ENCODE measurements around the gene SACS.

SACS gene

DNA sequence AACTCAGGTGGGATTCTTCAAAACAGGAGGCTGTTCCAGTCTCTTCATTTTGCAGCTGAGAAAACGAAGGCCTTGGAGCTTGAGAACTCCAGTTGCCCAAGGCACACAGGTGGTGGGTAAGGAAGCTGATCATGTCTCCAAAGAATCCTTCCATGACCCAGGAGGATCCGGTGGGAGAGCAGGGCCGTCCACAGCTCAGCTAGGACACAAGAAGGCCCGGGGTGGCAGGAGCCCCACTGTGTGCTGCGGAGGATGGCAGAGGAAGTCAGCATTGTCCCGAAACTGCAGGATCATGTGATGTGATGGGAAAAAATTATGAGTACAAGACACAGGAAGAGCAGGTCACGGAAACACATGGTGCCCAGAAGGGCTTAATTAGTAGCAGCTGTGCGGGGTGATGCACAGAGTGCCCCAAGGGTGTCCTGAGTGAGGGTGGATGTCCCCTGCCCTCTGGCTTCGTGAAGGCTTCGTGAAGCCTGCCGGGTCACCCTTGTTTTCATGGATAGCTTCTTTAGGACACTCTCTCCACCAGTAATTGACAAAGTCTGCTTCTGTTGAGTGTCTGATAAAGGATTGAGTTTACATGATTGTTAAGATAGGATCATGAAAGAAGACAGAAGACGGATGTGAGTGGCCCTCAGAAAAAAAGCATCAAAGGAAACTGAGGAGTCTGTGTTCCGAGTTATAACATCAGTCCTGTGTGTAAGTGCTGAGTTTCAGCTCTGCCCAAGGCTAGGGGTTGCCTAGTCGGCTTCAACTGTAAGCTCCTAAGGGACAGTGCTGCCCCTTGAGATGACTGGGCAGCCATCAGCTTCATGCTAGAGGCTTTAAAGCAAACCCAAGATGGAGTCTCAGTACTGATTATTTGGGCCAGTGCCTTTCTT is 33.8 kb upstream of the SACS start:
- peak overlapping the region; percentile 5 for H3K4me3 ChIP-seq (ENCODE audit: low read length)
- no peaks in the 10 kb centered on the region for H3K36me3 ChIP-seq (ENCODE audit: insufficient read depth, low read length)
- peak overlapping the region; percentile 96 for H3K4me2 ChIP-seq (ENCODE audit: low read length)
- peaks cover 22% of the 10 kb centered on the region for H3K4me1 ChIP-seq (ENCODE audit: control insufficient read depth, insufficient read depth, low read length)
- H3K9me3 ChIP-seq (replicated peaks; ENCODE audit: low read length), result no peaks in the 10 kb centered on the region
- H3K9ac ChIP-seq (ENCODE audit: low read depth, low read length), result peak overlapping the region; percentile 82
- no peaks in the 10 kb centered on the region for H3K27me3 ChIP-seq (ENCODE audit: control insufficient read depth, insufficient read depth, low read length)

DNA sequence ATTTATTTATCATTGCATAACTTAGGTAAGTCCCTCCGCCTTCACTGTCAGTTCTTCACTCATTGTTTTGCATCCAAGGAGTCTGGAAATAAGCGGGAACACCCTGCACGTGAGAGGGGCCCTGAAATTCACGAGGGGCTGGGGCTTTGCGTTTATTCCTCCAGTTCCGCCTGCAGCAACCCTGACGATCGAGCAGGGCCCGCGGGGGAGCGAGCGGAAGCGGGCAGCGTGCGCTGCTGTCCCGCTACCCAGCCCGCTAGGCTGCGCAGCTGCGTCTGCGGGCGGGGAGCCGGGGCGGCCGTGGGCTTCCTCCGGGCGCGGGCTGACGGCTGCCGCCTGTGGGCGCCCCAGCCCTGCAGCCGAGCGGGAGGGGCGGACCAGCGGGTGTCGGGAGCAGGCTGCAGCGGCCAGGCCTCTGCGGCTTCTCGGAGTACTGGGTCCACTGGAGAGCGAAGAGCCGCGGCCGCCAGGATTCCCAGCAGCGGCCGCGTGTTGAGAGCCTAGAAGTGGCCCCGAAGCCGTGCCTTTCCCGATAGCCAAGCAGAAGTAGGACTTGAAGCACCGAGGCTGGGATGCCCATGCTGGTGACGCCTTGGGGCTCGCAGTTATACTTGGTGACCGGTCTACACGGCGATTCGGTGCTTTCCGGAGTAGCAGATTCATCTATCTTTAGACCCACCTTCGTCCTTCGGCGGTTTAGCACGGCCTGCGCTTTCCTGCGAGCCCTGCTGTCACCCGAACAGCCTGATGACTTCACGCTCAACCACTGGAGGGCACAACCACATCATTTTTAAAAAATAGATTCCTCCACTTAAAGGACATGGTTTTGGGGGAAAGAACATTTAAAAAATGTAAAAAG is 32.9 kb upstream of the SACS start:
- no peaks in the 10 kb centered on the region for H3K27me3 ChIP-seq (ENCODE audit: control insufficient read depth, insufficient read depth, low read length)
- peak overlapping the region; percentile 82 for H3K9ac ChIP-seq (ENCODE audit: low read depth, low read length)
- peak overlapping the region; percentile 96 for H3K4me2 ChIP-seq (ENCODE audit: low read length)
- peak overlapping the region; percentile 78 for H3K4me3 ChIP-seq (ENCODE audit: low read length)
- peaks cover 22% of the 10 kb centered on the region for H3K4me1 ChIP-seq (ENCODE audit: control insufficient read depth, insufficient read depth, low read length)
- H3K36me3 ChIP-seq (ENCODE audit: insufficient read depth, low read length), result no peaks in the 10 kb centered on the region
- H3K9me3 ChIP-seq (replicated peaks; ENCODE audit: low read length), result no peaks in the 10 kb centered on the region

DNA sequence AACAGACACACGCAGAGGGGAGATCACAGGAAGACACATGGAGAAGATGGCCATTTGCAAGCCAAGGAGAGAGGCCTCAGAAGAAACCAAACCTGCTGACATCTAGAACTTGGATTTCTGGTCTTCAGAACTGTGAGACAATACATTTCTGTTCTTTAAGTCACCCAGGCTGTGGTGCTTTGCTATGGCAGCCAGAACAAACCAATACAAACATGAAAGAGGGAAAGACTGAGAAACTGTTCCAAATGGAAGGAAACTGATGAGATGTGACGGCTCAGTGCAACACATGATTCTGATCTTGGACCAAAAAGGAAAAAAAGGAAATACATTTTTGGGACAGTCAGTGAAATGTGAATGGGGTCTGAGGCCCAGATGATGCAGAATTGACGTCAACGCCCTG is 30.2 kb upstream of the SACS start:
- H3K9ac ChIP-seq (ENCODE audit: low read depth, low read length), result no peak overlapping the region
- no peaks in the 10 kb centered on the region for H3K27me3 ChIP-seq (ENCODE audit: control insufficient read depth, insufficient read depth, low read length)
- H3K4me1 ChIP-seq (ENCODE audit: control insufficient read depth, insufficient read depth, low read length), result peaks cover 17% of the 10 kb centered on the region
- H3K4me3 ChIP-seq (ENCODE audit: low read length), result no peak overlapping the region
- no peak overlapping the region for H3K4me2 ChIP-seq (ENCODE audit: low read length)
- no peaks in the 10 kb centered on the region for H3K9me3 ChIP-seq (replicated peaks; ENCODE audit: low read length)
- no peaks in the 10 kb centered on the region for H3K36me3 ChIP-seq (ENCODE audit: insufficient read depth, low read length)

DNA sequence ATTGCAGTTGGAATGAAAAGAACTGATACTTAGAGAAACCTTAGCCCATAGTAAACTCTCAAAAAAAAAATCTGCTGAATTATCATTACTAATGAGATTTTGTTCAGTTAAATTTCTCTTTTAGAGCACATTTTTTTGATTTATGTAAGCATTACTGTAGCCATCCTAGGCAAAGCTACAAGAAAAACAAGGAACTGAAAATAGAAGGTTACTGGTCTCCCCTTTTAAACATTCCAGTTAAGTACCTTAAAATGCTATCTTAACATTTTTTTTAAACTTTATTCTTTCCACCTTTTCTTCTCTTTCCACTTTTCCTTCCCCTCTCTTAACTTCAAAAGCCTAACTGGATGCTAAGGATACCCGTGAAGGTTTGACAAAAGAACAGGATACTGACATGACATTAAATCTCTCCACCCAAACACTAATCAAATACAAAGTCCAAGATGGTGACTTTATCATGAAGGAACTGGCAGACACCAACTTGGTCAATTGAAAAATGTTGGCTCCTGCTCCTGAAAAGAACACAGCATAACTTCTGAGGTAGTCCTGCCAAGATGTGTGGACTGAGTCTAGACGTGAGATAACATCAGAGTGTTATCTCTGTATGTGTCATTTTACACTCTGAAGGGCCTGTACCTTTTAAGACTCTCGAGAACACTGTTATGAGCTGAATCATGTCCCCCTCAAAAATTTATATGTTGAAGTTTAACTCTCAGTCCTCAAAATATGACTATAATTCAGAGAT is 29.5 kb upstream of the SACS start:
- Histone ChIP-seq H3K4me3 (ENCODE audit: low read length) (no peak overlapping the region), H3K4me1 (ENCODE audit: control insufficient read depth, insufficient read depth, low read length) (peaks cover 17% of the 10 kb centered on the region), H3K9me3 (replicated peaks; ENCODE audit: low read length) (no peaks in the 10 kb centered on the region), H3K36me3 (ENCODE audit: insufficient read depth, low read length) (no peaks in the 10 kb centered on the region), H3K9ac (ENCODE audit: low read depth, low read length) (no peak overlapping the region), H3K27me3 (ENCODE audit: control insufficient read depth, insufficient read depth, low read length) (no peaks in the 10 kb centered on the region), H3K4me2 (ENCODE audit: low read length) (no peak overlapping the region)

GRCh38 chr13:23461544-23461943 is 28.0 kb upstream of the SACS start:
- Histone ChIP-seq H3K9ac (ENCODE audit: low read depth, low read length) (no peak overlapping the region), H3K4me1 (ENCODE audit: control insufficient read depth, insufficient read depth, low read length) (peaks cover 8% of the 10 kb centered on the region), H3K4me3 (ENCODE audit: low read length) (no peak overlapping the region), H3K9me3 (replicated peaks; ENCODE audit: low read length) (no peaks in the 10 kb centered on the region), H3K27me3 (ENCODE audit: control insufficient read depth, insufficient read depth, low read length) (no peaks in the 10 kb centered on the region), H3K36me3 (ENCODE audit: insufficient read depth, low read length) (no peaks in the 10 kb centered on the region), H3K4me2 (ENCODE audit: low read length) (no peak overlapping the region)

GRCh38 chr13:23460921-23461320 is 27.4 kb upstream of the SACS start:
- Histone ChIP-seq H3K36me3 (ENCODE audit: insufficient read depth, low read length) (no peaks in the 10 kb centered on the region), H3K4me2 (ENCODE audit: low read length) (no peak overlapping the region), H3K4me1 (ENCODE audit: control insufficient read depth, insufficient read depth, low read length) (peaks cover 2% of the 10 kb centered on the region), H3K4me3 (ENCODE audit: low read length) (no peak overlapping the region), H3K27me3 (ENCODE audit: control insufficient read depth, insufficient read depth, low read length) (no peaks in the 10 kb centered on the region), H3K9me3 (replicated peaks; ENCODE audit: low read length) (no peaks in the 10 kb centered on the region), H3K9ac (ENCODE audit: low read depth, low read length) (no peak overlapping the region)

DNA sequence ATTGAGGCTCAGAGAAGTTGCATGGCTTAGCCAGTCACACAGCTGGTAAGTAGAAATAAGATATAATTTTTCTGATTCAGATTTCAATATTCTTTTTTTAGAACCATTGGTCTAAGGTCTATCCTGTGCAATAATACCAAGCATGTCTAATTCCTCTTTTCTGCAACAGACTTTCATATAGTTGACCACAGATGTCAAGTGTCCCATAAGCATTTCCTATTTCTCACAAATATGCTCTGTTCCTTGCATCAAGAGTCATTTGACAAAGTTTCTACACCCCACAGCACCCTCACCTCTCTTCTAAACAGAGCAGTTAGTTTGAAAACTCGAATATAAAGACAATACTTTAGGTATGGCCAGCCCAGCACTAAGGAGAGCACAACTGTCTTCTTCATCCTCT is 26.8 kb upstream of the SACS start:
- H3K9ac ChIP-seq (ENCODE audit: low read depth, low read length), result no peak overlapping the region
- no peaks in the 10 kb centered on the region for H3K9me3 ChIP-seq (replicated peaks; ENCODE audit: low read length)
- H3K4me3 ChIP-seq (ENCODE audit: low read length), result no peak overlapping the region
- H3K36me3 ChIP-seq (ENCODE audit: insufficient read depth, low read length), result no peaks in the 10 kb centered on the region
- no peaks in the 10 kb centered on the region for H3K27me3 ChIP-seq (ENCODE audit: control insufficient read depth, insufficient read depth, low read length)
- H3K4me2 ChIP-seq (ENCODE audit: low read length), result no peak overlapping the region
- H3K4me1 ChIP-seq (ENCODE audit: control insufficient read depth, insufficient read depth, low read length), result no peaks in the 10 kb centered on the region

DNA sequence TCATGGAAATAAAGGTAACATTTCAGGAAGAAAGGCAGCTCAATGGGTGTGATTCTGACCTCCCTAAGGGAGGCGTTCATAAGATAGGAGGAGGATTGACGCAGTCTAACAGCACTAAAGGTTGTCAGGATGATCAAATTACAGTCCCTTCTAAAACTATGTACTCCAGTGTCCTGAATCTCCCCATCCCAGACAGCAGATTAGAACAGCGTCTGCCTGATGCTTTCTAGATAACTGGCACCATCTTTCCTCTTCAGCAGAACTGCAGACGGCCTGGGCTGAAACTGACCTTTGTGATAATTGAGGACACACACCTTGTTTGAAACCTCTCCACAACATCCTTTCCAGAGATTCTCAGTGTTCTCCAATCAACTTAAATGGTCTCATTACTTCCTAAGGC is 25.5 kb upstream of the SACS start:
- Histone ChIP-seq H3K9me3 (replicated peaks; ENCODE audit: low read length) (no peaks in the 10 kb centered on the region), H3K9ac (ENCODE audit: low read depth, low read length) (no peak overlapping the region), H3K36me3 (ENCODE audit: insufficient read depth, low read length) (no peaks in the 10 kb centered on the region), H3K4me2 (ENCODE audit: low read length) (no peak overlapping the region), H3K27me3 (ENCODE audit: control insufficient read depth, insufficient read depth, low read length) (no peaks in the 10 kb centered on the region), H3K4me3 (ENCODE audit: low read length) (no peak overlapping the region), H3K4me1 (ENCODE audit: control insufficient read depth, insufficient read depth, low read length) (no peaks in the 10 kb centered on the region)

DNA sequence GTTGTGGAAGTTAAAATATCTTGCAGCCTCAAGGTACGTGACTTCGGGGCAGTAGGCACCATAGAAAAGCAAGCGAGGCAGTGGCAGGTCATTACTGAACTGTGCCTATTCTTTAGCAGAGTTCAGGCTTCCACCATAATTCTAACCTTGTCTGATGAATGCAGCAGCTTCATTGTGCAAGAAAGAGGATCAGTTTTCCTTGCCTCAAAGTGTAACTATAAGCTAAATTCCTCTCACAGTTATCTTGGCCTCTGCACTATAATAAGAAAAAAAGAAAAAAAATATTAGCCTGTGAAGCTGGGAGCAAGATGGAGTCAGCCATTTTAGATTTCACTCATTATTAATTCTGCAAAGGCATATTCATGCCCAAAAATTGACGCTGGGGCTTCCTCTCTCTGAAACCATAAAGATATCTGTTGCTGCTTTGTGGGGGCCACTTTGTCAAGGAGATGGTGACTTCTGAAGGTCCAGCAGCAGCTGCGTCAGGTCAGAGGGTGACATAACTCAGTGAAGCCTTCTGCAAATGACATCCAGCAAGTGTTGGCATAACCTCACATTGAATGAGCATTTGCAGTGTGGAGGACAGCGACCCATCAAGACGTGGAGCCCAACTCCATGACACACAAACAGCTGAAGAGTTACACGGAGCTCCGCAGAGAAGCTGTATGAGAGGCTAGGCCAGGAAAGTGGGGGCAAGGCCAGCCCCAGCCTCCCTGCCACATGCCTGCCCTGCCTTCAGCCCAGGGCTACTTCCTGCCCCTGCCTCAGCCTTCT is 23.1 kb upstream of the SACS start:
- no peak overlapping the region for H3K9ac ChIP-seq (ENCODE audit: low read depth, low read length)
- no peaks in the 10 kb centered on the region for H3K4me1 ChIP-seq (ENCODE audit: control insufficient read depth, insufficient read depth, low read length)
- H3K27me3 ChIP-seq (ENCODE audit: control insufficient read depth, insufficient read depth, low read length), result no peaks in the 10 kb centered on the region
- H3K4me3 ChIP-seq (ENCODE audit: low read length), result no peak overlapping the region
- no peaks in the 10 kb centered on the region for H3K9me3 ChIP-seq (replicated peaks; ENCODE audit: low read length)
- H3K4me2 ChIP-seq (ENCODE audit: low read length), result no peak overlapping the region
- H3K36me3 ChIP-seq (ENCODE audit: insufficient read depth, low read length), result no peaks in the 10 kb centered on the region

DNA sequence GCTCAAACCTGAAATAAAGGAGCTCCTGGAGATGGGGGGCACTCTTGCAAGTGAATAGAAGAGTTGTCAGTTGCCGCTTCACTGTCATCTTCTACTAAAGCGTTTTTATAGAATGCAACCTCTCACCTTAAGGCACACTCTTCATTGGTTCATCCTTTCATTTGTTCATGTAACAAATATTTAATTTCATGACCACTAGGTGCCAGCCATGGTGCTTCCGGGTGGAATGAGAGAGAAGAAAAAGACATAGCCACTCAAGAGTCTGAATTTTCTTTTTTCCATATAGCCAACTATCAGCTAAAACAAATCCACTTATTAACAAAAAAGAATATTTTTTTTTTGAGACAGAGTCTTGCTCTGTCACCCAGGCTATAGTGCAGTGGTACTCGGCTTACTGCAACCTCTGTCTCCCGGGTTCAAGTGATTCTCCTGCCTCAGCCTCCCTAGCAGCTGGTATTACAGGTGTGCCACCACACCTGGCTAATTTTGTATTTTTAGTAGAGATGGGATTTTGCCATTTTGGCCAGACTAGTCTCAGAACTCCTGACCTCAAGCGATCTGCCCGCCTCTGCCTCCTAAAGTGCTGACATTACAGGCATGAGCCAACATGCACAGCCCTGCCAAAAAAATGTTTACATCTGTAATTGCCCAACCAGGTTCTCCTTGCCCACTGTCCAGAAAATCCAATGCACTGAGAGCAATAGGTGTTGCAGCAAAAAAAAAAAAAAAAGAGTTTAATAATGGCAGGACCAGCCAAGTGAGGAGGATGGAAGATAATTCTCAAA is 22.1 kb upstream of the SACS start:
- Histone ChIP-seq H3K9ac (ENCODE audit: low read depth, low read length) (no peak overlapping the region), H3K9me3 (replicated peaks; ENCODE audit: low read length) (no peaks in the 10 kb centered on the region), H3K27me3 (ENCODE audit: control insufficient read depth, insufficient read depth, low read length) (no peaks in the 10 kb centered on the region), H3K4me3 (ENCODE audit: low read length) (no peak overlapping the region), H3K4me2 (ENCODE audit: low read length) (no peak overlapping the region), H3K4me1 (ENCODE audit: control insufficient read depth, insufficient read depth, low read length) (peaks cover 8% of the 10 kb centered on the region), H3K36me3 (ENCODE audit: insufficient read depth, low read length) (no peaks in the 10 kb centered on the region)

All from skeletal muscle satellite cell (primary cell).